Testis (tissue), 2 donors: ENCODE measurements around the gene LRRC7.

Source experiments
- CTCF ChIP-seq, 3 experiments: fragments of 450-650 bp in 2 of 3; fragments of 200-600 bp in 1 of 3; sonication (generic) in 1 of 3; IDR thresholded peaks; one replicate each; pipeline ENCODE4 v1.5.1; 2016 to 2019; ENCODE audit warnings: antibody characterized with exemption in 3 of 3, mild to moderate bottlenecking in 2 of 3, moderate library complexity in 1 of 3
- POLR2A ChIP-seq: fragments of 450-650 bp; IDR thresholded peaks from one replicate; pipeline ENCODE4 v1.6.1; 2017; ENCODE audit warnings: antibody characterized with exemption, mild to moderate bottlenecking, moderate library complexity

- no peak for TF ChIP-seq CTCF (IDR thresholded peaks at IDR 0.05)
- no peak for TF ChIP-seq POLR2A
Observed at GRCh38 chr1:70101231-70101630, 533.5 kb downstream of the LRRC7 start.
